GM12878 (cell line): ENCODE results near the gene CASP10.

Experiments used
- ATF7 ChIP-seq: fragments of 450-650 bp; IDR thresholded peaks from 2 replicates; pipeline ENCODE4 v1.6.1; 2016; ENCODE audit warnings: low read depth, mild to moderate bottlenecking
- HDAC6 ChIP-seq: fragments of 200-600 bp; sonication (generic); IDR thresholded peaks from one replicate; pipeline ENCODE4 v1.8.0; 2017; ENCODE audit warnings: antibody characterized with exemption; ENCODE audit not compliant: unreplicated experiment
- NR2C1 ChIP-seq: fragments of 450-650 bp; IDR thresholded peaks from 2 replicates; pipeline ENCODE4 v1.6.1; 2017; ENCODE audit warnings: antibody characterized with exemption, mild to moderate bottlenecking, moderate library complexity
- TAF1 ChIP-seq: IDR thresholded peaks from 2 replicates; pipeline ENCODE4 v1.6.1; 2011; ENCODE audit warnings: mild to moderate bottlenecking, low read depth, low read length, borderline replicate concordance
- TF ChIP-seq, protein P1 (sequence below): fragments of 450-650 bp; IDR thresholded peaks from 2 replicates; pipeline ENCODE4 v1.6.1; 2017; ENCODE audit warnings: mild to moderate bottlenecking, moderate library complexity
- TF ChIP-seq, protein P2 (sequence below): IDR thresholded peaks from 2 replicates; pipeline ENCODE4 v1.6.1; 2011; ENCODE audit warnings: borderline replicate concordance, low read depth, mild to moderate bottlenecking, moderate library complexity, low read length; ENCODE audit not compliant: insufficient read depth, poor library complexity, severe bottlenecking
- TF ChIP-seq, protein P3 (sequence below): IDR thresholded peaks from 2 replicates; pipeline ENCODE4 v1.6.1; 2012; ENCODE audit warnings: low read depth, low read length, improper control_type of control experiment
- TF ChIP-seq, protein P4 (sequence below): fragments of 450-650 bp; IDR thresholded peaks from 2 replicates; pipeline ENCODE4 v1.6.1; 2017; ENCODE audit warnings: borderline replicate concordance
- TF ChIP-seq, protein P5 (sequence below): fragments of 150-350 bp; IDR thresholded peaks from 2 replicates; pipeline ENCODE4 v1.6.1; 2016; ENCODE audit warnings: low read depth, low read length

DNA sequence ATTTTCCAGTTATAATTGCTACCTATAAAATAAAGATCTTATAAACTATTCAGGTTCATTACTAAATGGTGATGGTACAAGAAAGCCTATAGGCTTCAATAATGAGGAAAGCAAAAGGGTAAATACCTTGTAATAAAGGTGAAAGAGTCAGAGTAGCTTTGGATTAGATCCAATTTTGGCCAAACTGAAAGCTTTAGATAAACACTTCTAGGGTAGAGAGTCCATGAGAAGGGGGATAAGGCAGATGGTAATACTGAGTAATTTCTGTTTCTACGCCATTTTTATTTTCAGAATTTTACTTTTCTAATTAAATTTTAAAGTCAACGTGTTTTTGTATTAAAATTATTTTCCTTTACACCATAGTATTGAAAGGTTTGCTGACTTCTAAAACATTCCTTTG lies 86.8 kb downstream of the CASP10 start:
- TF ChIP-seq HDAC6 (no peak), ATF7 (no peak), TAF1 (no peak), NR2C1 (no peak)
- TF ChIP-seq, protein P1, sequence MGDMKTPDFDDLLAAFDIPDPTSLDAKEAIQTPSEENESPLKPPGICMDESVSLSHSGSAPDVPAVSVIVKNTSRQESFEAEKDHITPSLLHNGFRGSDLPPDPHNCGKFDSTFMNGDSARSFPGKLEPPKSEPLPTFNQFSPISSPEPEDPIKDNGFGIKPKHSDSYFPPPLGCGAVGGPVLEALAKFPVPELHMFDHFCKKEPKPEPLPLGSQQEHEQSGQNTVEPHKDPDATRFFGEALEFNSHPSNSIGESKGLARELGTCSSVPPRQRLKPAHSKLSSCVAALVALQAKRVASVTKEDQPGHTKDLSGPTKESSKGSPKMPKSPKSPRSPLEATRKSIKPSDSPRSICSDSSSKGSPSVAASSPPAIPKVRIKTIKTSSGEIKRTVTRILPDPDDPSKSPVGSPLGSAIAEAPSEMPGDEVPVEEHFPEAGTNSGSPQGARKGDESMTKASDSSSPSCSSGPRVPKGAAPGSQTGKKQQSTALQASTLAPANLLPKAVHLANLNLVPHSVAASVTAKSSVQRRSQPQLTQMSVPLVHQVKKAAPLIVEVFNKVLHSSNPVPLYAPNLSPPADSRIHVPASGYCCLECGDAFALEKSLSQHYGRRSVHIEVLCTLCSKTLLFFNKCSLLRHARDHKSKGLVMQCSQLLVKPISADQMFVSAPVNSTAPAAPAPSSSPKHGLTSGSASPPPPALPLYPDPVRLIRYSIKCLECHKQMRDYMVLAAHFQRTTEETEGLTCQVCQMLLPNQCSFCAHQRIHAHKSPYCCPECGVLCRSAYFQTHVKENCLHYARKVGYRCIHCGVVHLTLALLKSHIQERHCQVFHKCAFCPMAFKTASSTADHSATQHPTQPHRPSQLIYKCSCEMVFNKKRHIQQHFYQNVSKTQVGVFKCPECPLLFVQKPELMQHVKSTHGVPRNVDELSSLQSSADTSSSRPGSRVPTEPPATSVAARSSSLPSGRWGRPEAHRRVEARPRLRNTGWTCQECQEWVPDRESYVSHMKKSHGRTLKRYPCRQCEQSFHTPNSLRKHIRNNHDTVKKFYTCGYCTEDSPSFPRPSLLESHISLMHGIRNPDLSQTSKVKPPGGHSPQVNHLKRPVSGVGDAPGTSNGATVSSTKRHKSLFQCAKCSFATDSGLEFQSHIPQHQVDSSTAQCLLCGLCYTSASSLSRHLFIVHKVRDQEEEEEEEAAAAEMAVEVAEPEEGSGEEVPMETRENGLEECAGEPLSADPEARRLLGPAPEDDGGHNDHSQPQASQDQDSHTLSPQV, result no peak
- TF ChIP-seq, protein P2, sequence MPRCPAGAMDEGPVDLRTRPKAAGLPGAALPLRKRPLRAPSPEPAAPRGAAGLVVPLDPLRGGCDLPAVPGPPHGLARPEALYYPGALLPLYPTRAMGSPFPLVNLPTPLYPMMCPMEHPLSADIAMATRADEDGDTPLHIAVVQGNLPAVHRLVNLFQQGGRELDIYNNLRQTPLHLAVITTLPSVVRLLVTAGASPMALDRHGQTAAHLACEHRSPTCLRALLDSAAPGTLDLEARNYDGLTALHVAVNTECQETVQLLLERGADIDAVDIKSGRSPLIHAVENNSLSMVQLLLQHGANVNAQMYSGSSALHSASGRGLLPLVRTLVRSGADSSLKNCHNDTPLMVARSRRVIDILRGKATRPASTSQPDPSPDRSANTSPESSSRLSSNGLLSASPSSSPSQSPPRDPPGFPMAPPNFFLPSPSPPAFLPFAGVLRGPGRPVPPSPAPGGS, result no peak
- TF ChIP-seq, protein P3, sequence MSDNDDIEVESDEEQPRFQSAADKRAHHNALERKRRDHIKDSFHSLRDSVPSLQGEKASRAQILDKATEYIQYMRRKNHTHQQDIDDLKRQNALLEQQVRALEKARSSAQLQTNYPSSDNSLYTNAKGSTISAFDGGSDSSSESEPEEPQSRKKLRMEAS, result no peak
- TF ChIP-seq, protein P4, sequence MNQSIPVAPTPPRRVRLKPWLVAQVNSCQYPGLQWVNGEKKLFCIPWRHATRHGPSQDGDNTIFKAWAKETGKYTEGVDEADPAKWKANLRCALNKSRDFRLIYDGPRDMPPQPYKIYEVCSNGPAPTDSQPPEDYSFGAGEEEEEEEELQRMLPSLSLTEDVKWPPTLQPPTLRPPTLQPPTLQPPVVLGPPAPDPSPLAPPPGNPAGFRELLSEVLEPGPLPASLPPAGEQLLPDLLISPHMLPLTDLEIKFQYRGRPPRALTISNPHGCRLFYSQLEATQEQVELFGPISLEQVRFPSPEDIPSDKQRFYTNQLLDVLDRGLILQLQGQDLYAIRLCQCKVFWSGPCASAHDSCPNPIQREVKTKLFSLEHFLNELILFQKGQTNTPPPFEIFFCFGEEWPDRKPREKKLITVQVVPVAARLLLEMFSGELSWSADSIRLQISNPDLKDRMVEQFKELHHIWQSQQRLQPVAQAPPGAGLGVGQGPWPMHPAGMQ, result no peak
- TF ChIP-seq, protein P5, sequence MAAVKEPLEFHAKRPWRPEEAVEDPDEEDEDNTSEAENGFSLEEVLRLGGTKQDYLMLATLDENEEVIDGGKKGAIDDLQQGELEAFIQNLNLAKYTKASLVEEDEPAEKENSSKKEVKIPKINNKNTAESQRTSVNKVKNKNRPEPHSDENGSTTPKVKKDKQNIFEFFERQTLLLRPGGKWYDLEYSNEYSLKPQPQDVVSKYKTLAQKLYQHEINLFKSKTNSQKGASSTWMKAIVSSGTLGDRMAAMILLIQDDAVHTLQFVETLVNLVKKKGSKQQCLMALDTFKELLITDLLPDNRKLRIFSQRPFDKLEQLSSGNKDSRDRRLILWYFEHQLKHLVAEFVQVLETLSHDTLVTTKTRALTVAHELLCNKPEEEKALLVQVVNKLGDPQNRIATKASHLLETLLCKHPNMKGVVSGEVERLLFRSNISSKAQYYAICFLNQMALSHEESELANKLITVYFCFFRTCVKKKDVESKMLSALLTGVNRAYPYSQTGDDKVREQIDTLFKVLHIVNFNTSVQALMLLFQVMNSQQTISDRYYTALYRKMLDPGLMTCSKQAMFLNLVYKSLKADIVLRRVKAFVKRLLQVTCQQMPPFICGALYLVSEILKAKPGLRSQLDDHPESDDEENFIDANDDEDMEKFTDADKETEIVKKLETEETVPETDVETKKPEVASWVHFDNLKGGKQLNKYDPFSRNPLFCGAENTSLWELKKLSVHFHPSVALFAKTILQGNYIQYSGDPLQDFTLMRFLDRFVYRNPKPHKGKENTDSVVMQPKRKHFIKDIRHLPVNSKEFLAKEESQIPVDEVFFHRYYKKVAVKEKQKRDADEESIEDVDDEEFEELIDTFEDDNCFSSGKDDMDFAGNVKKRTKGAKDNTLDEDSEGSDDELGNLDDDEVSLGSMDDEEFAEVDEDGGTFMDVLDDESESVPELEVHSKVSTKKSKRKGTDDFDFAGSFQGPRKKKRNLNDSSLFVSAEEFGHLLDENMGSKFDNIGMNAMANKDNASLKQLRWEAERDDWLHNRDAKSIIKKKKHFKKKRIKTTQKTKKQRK, result no peak
